Hematopoietic multipotent progenitor cell treated with erythropoietin and hydrocortisone succinate and interleukin-3 and kit ligand, for 8 days (in vitro differentiated cells): ENCODE data around the gene ATG4B.

Source experiments
- DNase-seq: peaks from one replicate; pipeline ENCODE4 v3.0.0-alpha.2; 2015

Gene ATG4B

GRCh38 chr2:241668354-241668753 is 30.9 kb downstream of the ATG4B start:
- no peak for DNase-seq

- DNase-seq, result no peak
Observed at GRCh38 chr2:241668839-241669238, 31.3 kb downstream of the ATG4B start.

- DNase-seq, result no peak
Observed at GRCh38 chr2:241670333-241671110, 33.0 kb downstream of the ATG4B start.

- no peak for DNase-seq
Observed at GRCh38 chr2:241671457-241672240, 34.2 kb downstream of the ATG4B start.

GRCh38 chr2:241672243-241673188 is 35.0 kb downstream of the ATG4B start:
- DNase-seq, result no peak

GRCh38 chr2:241673189-241673663 is 35.7 kb downstream of the ATG4B start:
- no peak for DNase-seq

- no peak for DNase-seq
Observed at GRCh38 chr2:241673797-241674725, 36.6 kb downstream of the ATG4B start.

GRCh38 chr2:241675885-241676284 is 38.4 kb downstream of the ATG4B start:
- DNase-seq, result no peak

GRCh38 chr2:241676665-241677064 is 39.2 kb downstream of the ATG4B start:
- DNase-seq, result no peak

GRCh38 chr2:241677392-241677791 is 39.9 kb downstream of the ATG4B start:
- no peak for DNase-seq

- no peak for DNase-seq
Observed at GRCh38 chr2:241678307-241678706, 40.8 kb downstream of the ATG4B start.

- DNase-seq, result no peak
Observed at GRCh38 chr2:241678784-241679540, 41.5 kb downstream of the ATG4B start.

GRCh38 chr2:241680044-241680443 is 42.6 kb downstream of the ATG4B start:
- DNase-seq, result no peak

- no peak for DNase-seq
Observed at GRCh38 chr2:241680827-241681599, 43.5 kb downstream of the ATG4B start.

- peak; percentile 36 for DNase-seq
Observed at GRCh38 chr2:241686324-241686649, 48.8 kb downstream of the ATG4B start.

GRCh38 chr2:241686650-241687425 is 49.3 kb downstream of the ATG4B start, which contains the start of gene DTYMK:
DTYMK (minus strand) TSS chr2:241686815; CDS start chr2:241686783, 32 bp downstream.
- peak; percentile 97 for DNase-seq

GRCh38 chr2:241689306-241689705 is 51.8 kb downstream of the ATG4B start:
- DNase-seq, result no peak

GRCh38 chr2:241690202-241690717 is 52.8 kb downstream of the ATG4B start:
- no peak for DNase-seq

- no peak for DNase-seq
Observed at GRCh38 chr2:241692448-241692847, 55.0 kb downstream of the ATG4B start.
